ENCODE measurements around the gene ZNF618.

ZNF618 gene

DNA sequence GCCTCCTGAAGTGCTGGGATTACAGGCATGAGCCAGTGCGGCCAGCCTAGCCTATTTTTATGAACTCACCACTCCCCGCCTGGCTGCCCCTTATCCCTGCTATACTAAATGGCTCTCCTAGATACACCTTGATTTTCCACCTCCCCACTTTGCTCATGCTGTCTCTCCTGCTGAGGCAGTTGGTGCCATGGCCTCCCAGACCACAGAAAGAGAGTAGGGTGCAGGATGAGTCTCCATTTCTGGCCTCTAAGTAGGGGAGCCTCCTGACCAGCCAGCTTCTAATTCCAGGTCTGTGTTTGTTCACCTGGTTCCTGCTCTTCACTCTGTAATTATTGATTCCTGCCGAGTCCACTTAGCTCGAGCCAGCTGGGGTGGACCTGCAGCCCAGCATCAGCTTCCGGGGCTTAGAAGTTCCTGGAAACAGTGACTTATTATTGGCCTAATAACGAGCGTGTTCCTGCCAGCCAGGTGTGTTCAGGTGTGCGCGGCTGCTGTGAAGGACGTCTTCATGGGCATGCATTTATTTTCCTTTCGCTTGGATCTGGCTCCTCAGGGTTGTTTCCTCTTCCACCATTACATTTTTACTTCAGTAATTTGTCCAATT is 34.0 kb downstream of the ZNF618 start:
- DNase-seq (ENCODE audit: low read depth): no peak
- TF ChIP-seq, protein P1, sequence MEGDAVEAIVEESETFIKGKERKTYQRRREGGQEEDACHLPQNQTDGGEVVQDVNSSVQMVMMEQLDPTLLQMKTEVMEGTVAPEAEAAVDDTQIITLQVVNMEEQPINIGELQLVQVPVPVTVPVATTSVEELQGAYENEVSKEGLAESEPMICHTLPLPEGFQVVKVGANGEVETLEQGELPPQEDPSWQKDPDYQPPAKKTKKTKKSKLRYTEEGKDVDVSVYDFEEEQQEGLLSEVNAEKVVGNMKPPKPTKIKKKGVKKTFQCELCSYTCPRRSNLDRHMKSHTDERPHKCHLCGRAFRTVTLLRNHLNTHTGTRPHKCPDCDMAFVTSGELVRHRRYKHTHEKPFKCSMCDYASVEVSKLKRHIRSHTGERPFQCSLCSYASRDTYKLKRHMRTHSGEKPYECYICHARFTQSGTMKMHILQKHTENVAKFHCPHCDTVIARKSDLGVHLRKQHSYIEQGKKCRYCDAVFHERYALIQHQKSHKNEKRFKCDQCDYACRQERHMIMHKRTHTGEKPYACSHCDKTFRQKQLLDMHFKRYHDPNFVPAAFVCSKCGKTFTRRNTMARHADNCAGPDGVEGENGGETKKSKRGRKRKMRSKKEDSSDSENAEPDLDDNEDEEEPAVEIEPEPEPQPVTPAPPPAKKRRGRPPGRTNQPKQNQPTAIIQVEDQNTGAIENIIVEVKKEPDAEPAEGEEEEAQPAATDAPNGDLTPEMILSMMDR (conservative IDR thresholded peaks at IDR 0.05; ENCODE audit: low read depth, low read length): no peak

DNA sequence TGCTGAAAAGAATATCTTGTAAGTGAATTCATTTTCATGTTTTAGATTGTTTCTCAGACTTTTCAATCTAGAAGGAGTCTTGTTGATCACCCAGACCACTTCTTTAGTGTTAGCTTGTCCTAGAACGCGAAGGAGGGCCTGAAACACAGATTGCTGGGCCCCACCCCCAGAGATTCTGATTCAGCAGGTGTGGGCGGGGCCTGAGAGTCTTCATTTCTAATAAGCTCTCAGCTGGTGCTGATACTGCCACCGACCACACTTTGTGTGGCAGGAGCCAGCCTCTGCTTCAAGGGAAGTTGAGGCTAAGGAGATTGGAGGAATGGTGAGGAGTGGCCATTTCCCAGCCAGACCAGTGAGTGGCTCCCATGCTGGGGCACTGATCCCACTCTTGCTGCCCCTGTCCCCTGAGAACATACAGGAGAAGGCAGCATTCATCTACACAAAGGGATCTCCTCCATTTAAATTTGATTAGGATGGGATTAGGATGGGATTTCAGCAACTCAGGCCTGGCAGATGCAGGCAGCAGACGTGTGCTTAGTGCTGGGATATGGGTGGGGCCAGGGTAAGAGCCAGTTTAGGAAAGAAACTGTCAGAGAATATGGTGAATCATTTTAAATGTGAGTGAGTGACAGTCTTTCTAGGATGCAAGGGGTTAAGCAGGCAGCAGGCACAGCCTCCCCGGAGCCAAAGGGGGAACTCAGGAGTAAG is 35.9 kb downstream of the ZNF618 start:
- no peak overlapping the region for H3K4me3 ChIP-seq (ENCODE audit: low read depth, low read length)
- TF ChIP-seq, protein P1 (conservative IDR thresholded peaks at IDR 0.05; ENCODE audit: low read depth, low read length): no peak
- no peak for DNase-seq (ENCODE audit: low read depth)

More for the DNA sequence above, 34.0 kb downstream of the ZNF618 start:
- H3K4me3 ChIP-seq (ENCODE audit: low read depth, low read length): no peak overlapping the region

DNA sequence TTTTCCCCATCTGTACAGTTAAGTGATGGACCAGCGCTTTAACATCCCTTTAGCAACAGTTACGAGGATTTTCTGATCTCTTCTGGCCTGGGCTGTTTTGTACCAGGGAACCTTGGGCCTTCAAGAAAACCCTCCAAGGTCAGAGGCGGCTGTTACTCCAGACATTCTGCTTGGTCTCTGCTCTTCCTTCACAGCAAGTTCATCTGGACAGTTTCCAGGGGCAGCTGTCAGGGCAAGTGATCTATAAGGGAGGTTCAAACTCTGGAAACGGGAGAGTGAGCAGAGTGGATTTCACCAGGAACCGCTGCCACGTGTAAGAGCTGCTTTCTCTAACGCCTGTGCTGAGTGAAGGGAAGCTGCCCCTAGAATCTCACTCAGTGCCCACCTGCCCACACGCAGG is 36.7 kb downstream of the ZNF618 start:
- TF ChIP-seq, protein P1 (conservative IDR thresholded peaks at IDR 0.05; ENCODE audit: low read depth, low read length): no peak
- H3K4me3 ChIP-seq (ENCODE audit: low read depth, low read length): no peak overlapping the region
- no peak for DNase-seq (ENCODE audit: low read depth)

DNA sequence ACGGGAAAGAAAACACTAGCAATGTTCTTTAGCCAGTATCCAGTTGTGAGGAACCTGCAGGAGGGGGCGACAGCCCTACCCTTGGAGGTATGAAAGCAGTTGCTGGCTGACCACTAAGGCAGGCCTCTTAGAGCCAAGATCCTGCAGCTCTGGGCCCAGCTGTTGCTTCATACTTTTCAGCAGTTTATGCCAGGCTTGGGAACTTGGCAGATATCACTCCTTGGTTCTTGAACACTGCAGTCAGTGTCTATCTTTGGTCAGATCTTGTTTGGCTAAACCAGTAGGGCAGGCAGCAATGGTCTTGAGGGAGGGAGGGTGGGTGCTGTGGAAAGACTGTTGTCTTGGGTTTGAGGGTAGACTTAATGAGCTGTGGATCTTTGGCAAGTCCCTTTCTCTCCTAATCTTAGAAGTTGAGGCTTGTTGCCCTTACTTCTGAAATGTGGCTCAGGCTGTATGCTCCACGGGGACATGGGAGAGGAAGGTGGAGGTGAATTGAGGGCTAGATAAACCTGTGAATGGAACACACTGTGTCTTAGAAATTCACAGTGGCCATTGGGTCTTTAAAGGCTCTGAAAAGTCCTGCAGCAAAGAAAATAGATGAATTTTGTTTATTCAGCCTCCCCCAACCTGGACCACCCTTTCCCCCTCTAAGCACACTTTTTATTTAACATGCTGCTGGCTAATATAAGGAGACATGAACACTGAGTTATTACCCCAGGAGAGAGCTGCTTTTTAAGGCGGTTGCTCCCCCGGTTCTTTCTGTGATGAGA is 37.5 kb downstream of the ZNF618 start:
- no peak overlapping the region for H3K4me3 ChIP-seq (ENCODE audit: low read depth, low read length)
- TF ChIP-seq, protein P1 (conservative IDR thresholded peaks at IDR 0.05; ENCODE audit: low read depth, low read length): no peak
- DNase-seq (ENCODE audit: low read depth): peak; percentile 34

DNA sequence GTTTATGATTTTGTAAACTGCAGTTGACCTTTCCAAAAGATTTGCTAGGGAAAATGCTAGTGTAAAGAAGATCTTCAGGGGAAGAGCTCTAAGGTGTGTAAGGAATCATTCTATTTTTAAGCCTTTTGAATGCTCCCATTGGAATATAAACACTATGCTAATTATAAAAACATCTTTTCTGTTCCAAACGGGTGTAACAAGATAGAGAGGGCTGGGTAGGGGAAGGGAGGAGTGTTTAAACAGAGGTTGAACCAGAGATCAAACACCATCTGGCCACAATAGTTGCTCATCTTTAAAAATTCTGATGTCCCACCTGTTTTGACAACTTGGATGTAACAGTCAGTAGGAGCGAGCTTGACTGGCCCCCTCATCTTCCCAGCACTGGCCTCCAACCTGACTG is 38.4 kb downstream of the ZNF618 start:
- H3K4me3 ChIP-seq (ENCODE audit: low read depth, low read length): no peak overlapping the region
- no peak for DNase-seq (ENCODE audit: low read depth)
- TF ChIP-seq, protein P1 (conservative IDR thresholded peaks at IDR 0.05; ENCODE audit: low read depth, low read length): no peak

DNA sequence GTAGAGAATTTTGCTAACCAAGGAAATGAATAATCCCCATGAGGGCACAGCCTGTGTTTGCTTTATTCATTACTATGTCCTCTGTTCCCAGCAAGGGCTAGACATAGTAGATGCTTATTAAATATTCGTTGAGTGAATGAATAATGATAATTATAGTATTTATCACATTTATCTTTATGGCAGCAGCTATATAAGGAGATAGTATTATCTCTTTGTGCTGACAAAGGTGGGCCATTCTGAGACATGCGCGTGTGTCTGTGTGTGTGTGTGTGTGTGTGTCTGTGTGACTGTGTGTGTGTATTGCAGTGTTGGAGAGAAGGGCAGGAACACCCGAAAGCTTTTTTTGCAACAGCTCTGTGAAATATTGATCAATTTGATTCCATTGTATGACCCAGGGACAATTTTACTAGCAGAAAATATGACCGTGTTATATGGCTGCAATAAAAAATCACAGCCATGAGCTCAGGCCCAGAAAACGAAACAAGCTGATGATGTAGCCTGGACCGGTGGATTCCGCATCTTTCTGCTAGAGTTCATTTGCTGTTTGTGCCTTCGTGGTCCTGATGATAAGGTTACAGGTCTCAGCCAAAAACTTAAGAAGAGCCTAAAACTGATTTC is 39.8 kb downstream of the ZNF618 start:
- no peak for DNase-seq (ENCODE audit: low read depth)
- TF ChIP-seq, protein P1 (conservative IDR thresholded peaks at IDR 0.05; ENCODE audit: low read depth, low read length): no peak
- no peak overlapping the region for H3K4me3 ChIP-seq (ENCODE audit: low read depth, low read length)

Data from choroid plexus epithelial cell (primary cell).